Measurements from ENCODE around the gene NTRK3. TPM values are rescaled to one million over a fixed set of nuclear protein-coding genes. Genes with fewer than 3 reads are reported as not detected.
A peak's percentile ranks its signal among the peaks of the same experiment; 100 is the strongest.

The NTRK3 gene
- total RNA-seq, 1 donor from 2014 or later: 6.4 TPM

- no peak overlapping the region for H3K27ac Mint-ChIP-seq (ENCODE audit: unreplicated experiment)
- H3K27me3 Mint-ChIP-seq (ENCODE audit: unreplicated experiment): peaks cover 17% of the 10 kb centered on the region
- H3K4me3 Mint-ChIP-seq (ENCODE audit: unreplicated experiment): no peak overlapping the region
- DNase-seq (ENCODE audit: low spot score): no peak
- no peaks in the 10 kb centered on the region for H3K9me3 Mint-ChIP-seq (ENCODE audit: unreplicated experiment)
- no peak for TF ChIP-seq CTCF (IDR thresholded peaks at IDR 0.05; ENCODE audit: unreplicated experiment)
- H3K36me3 Mint-ChIP-seq (ENCODE audit: low read depth, unreplicated experiment): no peaks in the 10 kb centered on the region
- H3K4me1 Mint-ChIP-seq (ENCODE audit: unreplicated experiment): peaks cover 5% of the 10 kb centered on the region
Measured at GRCh38 chr15:88252441-88252840, 4.1 kb downstream of the NTRK3 start.

DNA sequence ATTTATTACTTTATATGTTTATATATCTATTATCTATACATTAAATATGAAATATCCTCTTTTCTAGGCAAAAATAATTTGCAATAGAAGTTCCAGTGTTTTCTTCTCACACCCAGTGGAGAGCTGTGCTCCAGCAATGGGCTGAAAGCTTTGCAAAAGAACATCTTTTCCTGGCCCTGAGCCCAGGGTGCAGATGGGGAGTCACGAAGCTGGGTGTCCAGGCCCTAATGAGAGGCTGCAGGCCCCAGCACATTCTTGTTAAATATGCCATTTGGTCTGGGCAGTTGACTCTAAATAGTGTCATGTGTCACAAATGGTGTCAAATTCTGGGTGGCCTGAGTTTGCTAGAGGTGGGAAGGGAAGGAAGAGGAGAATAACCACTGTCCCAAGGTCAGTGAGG, 5.7 kb downstream of the NTRK3 start:
- Mint-ChIP-seq H3K27ac (ENCODE audit: unreplicated experiment) (no peak overlapping the region), H3K9me3 (ENCODE audit: unreplicated experiment) (no peaks in the 10 kb centered on the region), H3K27me3 (ENCODE audit: unreplicated experiment) (peaks cover 17% of the 10 kb centered on the region), H3K4me3 (ENCODE audit: unreplicated experiment) (no peak overlapping the region), H3K4me1 (ENCODE audit: unreplicated experiment) (peaks cover 6% of the 10 kb centered on the region), H3K36me3 (ENCODE audit: low read depth, unreplicated experiment) (no peaks in the 10 kb centered on the region)
- no peak for TF ChIP-seq CTCF (IDR thresholded peaks at IDR 0.05; ENCODE audit: unreplicated experiment)
- DNase-seq (ENCODE audit: low spot score): no peak

- Mint-ChIP-seq H3K27me3 (ENCODE audit: unreplicated experiment) (peaks cover 9% of the 10 kb centered on the region), H3K9me3 (ENCODE audit: unreplicated experiment) (no peaks in the 10 kb centered on the region), H3K4me3 (ENCODE audit: unreplicated experiment) (no peak overlapping the region), H3K4me1 (ENCODE audit: unreplicated experiment) (peaks cover 6% of the 10 kb centered on the region), H3K27ac (ENCODE audit: unreplicated experiment) (no peak overlapping the region), H3K36me3 (ENCODE audit: low read depth, unreplicated experiment) (no peaks in the 10 kb centered on the region)
- TF ChIP-seq CTCF (IDR thresholded peaks at IDR 0.05; ENCODE audit: unreplicated experiment): no peak
- DNase-seq (ENCODE audit: low spot score): no peak
Measured at GRCh38 chr15:88249220-88249619, 7.3 kb downstream of the NTRK3 start.

DNA sequence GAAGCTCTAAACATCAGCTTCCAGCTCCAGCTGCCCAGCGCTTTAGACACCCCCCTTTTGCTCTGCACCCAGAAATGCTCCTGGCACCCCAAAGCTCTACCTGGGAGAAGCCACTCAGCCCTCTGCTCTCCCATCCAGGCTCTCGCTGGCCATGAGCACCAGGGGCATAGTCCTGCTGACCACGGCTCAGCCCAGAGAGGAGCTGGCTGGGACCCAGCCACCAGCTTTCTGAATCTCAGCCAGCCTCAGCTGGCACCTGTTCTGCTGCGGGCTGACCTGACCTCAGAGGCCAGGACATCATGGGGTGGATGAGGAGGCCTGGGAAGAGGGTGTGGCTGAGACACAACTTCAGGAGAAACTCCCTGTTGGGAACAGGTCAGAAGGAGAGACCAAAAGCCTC, 8.6 kb downstream of the NTRK3 start:
- Mint-ChIP-seq H3K4me3 (ENCODE audit: unreplicated experiment) (no peak overlapping the region), H3K36me3 (ENCODE audit: low read depth, unreplicated experiment) (no peaks in the 10 kb centered on the region), H3K27me3 (ENCODE audit: unreplicated experiment) (peaks cover 4% of the 10 kb centered on the region), H3K4me1 (ENCODE audit: unreplicated experiment) (peaks cover 6% of the 10 kb centered on the region), H3K9me3 (ENCODE audit: unreplicated experiment) (no peaks in the 10 kb centered on the region), H3K27ac (ENCODE audit: unreplicated experiment) (no peak overlapping the region)
- DNase-seq (ENCODE audit: low spot score): no peak
- TF ChIP-seq CTCF (IDR thresholded peaks at IDR 0.05; ENCODE audit: unreplicated experiment): no peak

- peak; percentile 82 for DNase-seq (ENCODE audit: low spot score)
- Mint-ChIP-seq H3K36me3 (ENCODE audit: low read depth, unreplicated experiment) (no peaks in the 10 kb centered on the region), H3K4me1 (ENCODE audit: unreplicated experiment) (peaks cover 6% of the 10 kb centered on the region), H3K4me3 (ENCODE audit: unreplicated experiment) (no peak overlapping the region), H3K27ac (ENCODE audit: unreplicated experiment) (no peak overlapping the region), H3K9me3 (ENCODE audit: unreplicated experiment) (no peaks in the 10 kb centered on the region), H3K27me3 (ENCODE audit: unreplicated experiment) (peaks cover 6% of the 10 kb centered on the region)
- peak; percentile 94 for TF ChIP-seq CTCF (IDR thresholded peaks at IDR 0.05; ENCODE audit: unreplicated experiment)
Measured at GRCh38 chr15:88246666-88247446, 9.7 kb downstream of the NTRK3 start.

All from endothelial cell (in vitro differentiated cells).